Smooth muscle cell (in vitro differentiated cells): ENCODE measurements around the gene ADAMTS7. TPM values are rescaled to one million over a fixed set of nuclear protein-coding genes. Genes with fewer than 3 reads are reported as not detected.

Experiments used
- DNase-seq: peaks from one replicate; lab custom pipeline; 2025; ENCODE audit not compliant: unreplicated experiment; lab: John Stamatoyannopoulos, UW
- H2AFZ ChIP-seq: fragments of 200-600 bp; sonication (generic); 2 replicates; pipeline ENCODE4 v1.6.0; 2016; ENCODE audit warnings: antibody characterized with exemption, low read depth, mild to moderate bottlenecking
- H3F3A ChIP-seq: fragments of 200-600 bp; sonication (generic); 2 replicates; pipeline ENCODE4 v1.6.0; 2017; ENCODE audit warnings: antibody characterized with exemption, low read depth
- H3K27ac ChIP-seq: fragments of 200-600 bp; sonication (generic); 2 replicates; pipeline ENCODE4 v1.5.1; 2016; ENCODE audit warnings: low read depth, mild to moderate bottlenecking
- H3K27me3 ChIP-seq: fragments of 200-600 bp; sonication (generic); 2 replicates; pipeline ENCODE4 v1.6.1; 2016; ENCODE audit warnings: low read depth, mild to moderate bottlenecking
- H3K36me3 ChIP-seq: fragments of 200-600 bp; sonication (generic); 2 replicates; pipeline ENCODE4 v1.5.1; 2016; ENCODE audit warnings: low read depth
- H3K4me1 ChIP-seq: fragments of 200-600 bp; sonication (generic); 2 replicates; pipeline ENCODE4 v1.5.1; 2016; ENCODE audit warnings: low read depth
- H3K4me2 ChIP-seq: fragments of 200-600 bp; sonication (generic); 2 replicates; pipeline ENCODE4 v1.6.0; 2016; ENCODE audit warnings: mild to moderate bottlenecking
- H3K4me3 ChIP-seq: fragments of 200-600 bp; sonication (generic); 2 replicates; pipeline ENCODE4 v1.5.1; 2016; ENCODE audit warnings: mild to moderate bottlenecking
- H3K79me2 ChIP-seq: fragments of 200-600 bp; sonication (generic); 2 replicates; pipeline ENCODE4 v1.6.0; 2016; ENCODE audit warnings: low read depth, mild to moderate bottlenecking
- H3K9ac ChIP-seq: fragments of 200-600 bp; sonication (generic); 2 replicates; pipeline ENCODE4 v1.6.0; 2016; ENCODE audit warnings: low read depth
- H3K9me3 ChIP-seq: fragments of 200-600 bp; sonication (generic); replicated peaks from 2 replicates; pipeline ENCODE4 v1.5.1; 2016; ENCODE audit warnings: low read depth
- H4K20me1 ChIP-seq: fragments of 200-600 bp; sonication (generic); 2 replicates; pipeline ENCODE4 v1.6.0; 2016; ENCODE audit warnings: low read depth
- CTCF ChIP-seq: fragments of 200-600 bp; sonication (generic); IDR thresholded peaks from 2 replicates; pipeline ENCODE4 v1.5.1; 2017; ENCODE audit warnings: borderline replicate concordance, mild to moderate bottlenecking, antibody characterized with exemption; ENCODE audit not compliant: insufficient read depth, poor library complexity, severe bottlenecking
- WGBS: methylation state at CpG from one replicate; pipeline ENCODE4 v1.1.7; 2016; ENCODE audit warnings: low lambda C conversion rate; 5-methylcytosine and 5-hydroxymethylcytosine counted together
- polyA plus RNA-seq: library from polyadenylated mRNA; unstranded; fragments of >200 nt; fragmentation: Nextera tagmentation; extraction: Ambion mirVana; gene quantifications from 2 replicates; pipeline ENCODE4 v1.2.1, GENCODE V29; 2016
- total RNA-seq: library from RNA; depleted of rRNA; stranded (reverse); fragments of >200 nt; gene quantifications from 2 replicates; pipeline ENCODE4 v1.2.3, GENCODE V29; 2014

ADAMTS7 gene
- total RNA-seq (9.6 and 11.2 TPM in 2 replicates), polyA plus RNA-seq (7.8 and 11.0 TPM in 2 replicates)

- Histone ChIP-seq H4K20me1 (peaks cover 21% of the 10 kb centered on the region), H3K9me3 (no peaks in the 10 kb centered on the region), H3K4me2 (peak within 1 kb of the TSS; percentile 98), H2AFZ (peak within 1 kb of the TSS; percentile 98), H3K4me3 (peak within 1 kb of the TSS; percentile 94), H3K36me3 (no peaks in the 10 kb centered on the region), H3K79me2 (peaks cover 4% of the 10 kb centered on the region), H3K4me1 (peaks cover 6% of the 10 kb centered on the region), H3K27ac (no peak within 1 kb of the TSS), H3K9ac (peak within 1 kb of the TSS; percentile 48), H3K27me3 (no peaks in the 10 kb centered on the region), H3F3A (no peaks in the 10 kb centered on the region)
- WGBS, result 2% methylated on average over 30 of the region's 73 CpGs
- TF ChIP-seq CTCF, result peak; percentile 91
- DNase-seq, result peak; percentile 38
Measured at GRCh38 chr15:78811124-78811824, at the start of gene ADAMTS7. Gene ADAMTS7 (minus strand): TSS chr15:78811464. CDS start chr15:78811220, 244 bp downstream.

- Histone ChIP-seq H3K36me3 (no peaks in the 10 kb centered on the region), H3K79me2 (no peaks in the 10 kb centered on the region), H3F3A (no peaks in the 10 kb centered on the region), H3K9ac (peak overlapping the region; percentile 71), H2AFZ (peak overlapping the region; percentile 95), H4K20me1 (no peaks in the 10 kb centered on the region), H3K4me3 (peak overlapping the region; percentile 73), H3K4me2 (peak overlapping the region; percentile 88), H3K27me3 (no peaks in the 10 kb centered on the region), H3K4me1 (no peaks in the 10 kb centered on the region), H3K27ac (peak overlapping the region; percentile 84), H3K9me3 (no peaks in the 10 kb centered on the region)
- DNase-seq, result peak; percentile 29
- 2% methylated on average over 28 of the region's 28 CpGs for WGBS
- TF ChIP-seq CTCF, result peak; percentile 52
Measured at GRCh38 chr15:78859971-78860719, 48.9 kb upstream of the ADAMTS7 start.

GRCh38 chr15:78855746-78856145 is 44.5 kb upstream of the ADAMTS7 start:
- no peak for TF ChIP-seq CTCF
- Histone ChIP-seq H3K36me3 (no peaks in the 10 kb centered on the region), H3K9me3 (no peaks in the 10 kb centered on the region), H2AFZ (no peak overlapping the region), H3K4me3 (no peak overlapping the region), H4K20me1 (no peaks in the 10 kb centered on the region), H3K79me2 (no peaks in the 10 kb centered on the region), H3K9ac (no peak overlapping the region), H3K27me3 (no peaks in the 10 kb centered on the region), H3F3A (no peaks in the 10 kb centered on the region), H3K27ac (no peak overlapping the region), H3K4me1 (peaks cover 5% of the 10 kb centered on the region), H3K4me2 (no peak overlapping the region)
- WGBS, result 68% methylated on average over 4 of the region's 4 CpGs
- no peak for DNase-seq
